Right cardiac atrium (tissue), 5 donors: ENCODE data around the gene NIPSNAP3A. TPM values are rescaled to one million over a fixed set of nuclear protein-coding genes. Genes with fewer than 3 reads are reported as not detected.
A peak's percentile ranks its signal among the peaks of the same experiment; 100 is the strongest.

ENCODE experiments used
- ATAC-seq, 2 donors: fragments of 200-7000 bp; cut with Tn5 transposase; one replicate each; pipeline versions ENCODE4 v1.8.0 to v1.9.1; 2020; ENCODE audit warnings: moderate library complexity in 2 of 2, mild to moderate bottlenecking in 1 of 2
- DNase-seq, 3 donors: peaks; one replicate each; pipeline ENCODE4 v3.0.0-alpha.2; 2020
- H3K27ac ChIP-seq: one replicate; pipeline ENCODE4 v1.5.1; 2013; ENCODE audit warnings: mild to moderate bottlenecking, low read length, control low read depth, moderate library complexity
- H3K27me3 ChIP-seq: one replicate; pipeline ENCODE4 v1.6.1; 2013; ENCODE audit not compliant: control insufficient read depth, insufficient read depth
- H3K4me1 ChIP-seq: one replicate; pipeline ENCODE4 v1.6.1; 2013; ENCODE audit warnings: low read length; ENCODE audit not compliant: control insufficient read depth, insufficient read depth
- H3K4me3 ChIP-seq: one replicate; pipeline ENCODE4 v1.5.1; 2013; ENCODE audit warnings: low read length, control low read depth
- H3K9me3 ChIP-seq: one replicate; pipeline ENCODE4 v1.6.1; 2013; ENCODE audit warnings: low read length; ENCODE audit not compliant: control insufficient read depth
- WGBS: extraction: QIAGEN DNeasy Blood & Tissue Kit; methylation state at CpG from one replicate; pipeline ENCODE4 v1.1.7; 2013; 5-methylcytosine and 5-hydroxymethylcytosine counted together
- intact Hi-C, 4 donors: fragments of 100-400 bp; cut with DNase I; formaldehyde crosslinking; loops; one replicate each; pipeline versions ENCODE4 v1.11.0 to v1.14.0; 2022 to 2023
- polyA plus RNA-seq: library from polyadenylated mRNA; stranded (reverse); fragments of 200-250 nt; gene quantifications from one replicate; pipeline ENCODE4 v1.2.3, GENCODE V29; 2013
- total RNA-seq, 4 donors: library from RNA; stranded (reverse); fragmentation: NEBNext Ultra II Directional; extraction: Animal tissue kit (Norgen Biotek cat#: 25700); gene quantifications; one replicate each; pipeline ENCODE4 v1.2.1, GENCODE V29; 2021
- donor health status: healthy with polysubstance abuse.
- donor health status: DM: no; HTN: yes; CAD: no.
- donor health status: DM: no; HTN: no; CAD: no.
- donor health status: DM: no; HTN: yes; CAD: no; lungs with severe emphysema.
- donor health status: DM: yes; HTN: yes; CAD: no.

The NIPSNAP3A gene
- total and polyA plus RNA-seq, 5 donors = 14.3 to 25.5 (median 20.2) TPM

GRCh38 chr9:104774831-104775573 is 27.5 kb downstream of the NIPSNAP3A start:
- Histone ChIP-seq H3K4me1 (peaks cover 6% of the 10 kb centered on the region), H3K27ac (peak overlapping the region; percentile 72), H3K9me3 (no peaks in the 10 kb centered on the region), H3K27me3 (no peaks in the 10 kb centered on the region), H3K4me3 (no peak overlapping the region)
- ATAC-seq (peak; percentile 74 to 90), DNase-seq (no peak)
- intact Hi-C loops = no loop called here
- WGBS = 79% methylated on average over 11 of the region's 11 CpGs

- Histone ChIP-seq H3K27me3 (no peaks in the 10 kb centered on the region), H3K27ac (peak overlapping the region; percentile 59), H3K9me3 (no peaks in the 10 kb centered on the region), H3K4me1 (peaks cover 6% of the 10 kb centered on the region), H3K4me3 (no peak overlapping the region)
- intact Hi-C loops = no loop called here
- peak in 1 of 2 donors; percentile 34 for ATAC-seq
- no peak for DNase-seq
These were observed 28.1 kb downstream of the NIPSNAP3A start for GRCh38 chr9:104775574-104775936.

GRCh38 chr9:104775976-104776375 is 28.5 kb downstream of the NIPSNAP3A start:
- peak overlapping the region; percentile 59 for H3K27ac ChIP-seq
- 97% methylated on average over 2 of the region's 2 CpGs for WGBS
- peaks cover 6% of the 10 kb centered on the region for H3K4me1 ChIP-seq

GRCh38 chr9:104776797-104777196 is 29.3 kb downstream of the NIPSNAP3A start:
- intact Hi-C loops = no loop called here
- Histone ChIP-seq H3K9me3 (no peaks in the 10 kb centered on the region), H3K4me3 (no peak overlapping the region), H3K4me1 (peaks cover 6% of the 10 kb centered on the region), H3K27me3 (no peaks in the 10 kb centered on the region), H3K27ac (no peak overlapping the region)
- WGBS = 39% methylated on average over 1 of the region's 1 CpG
- DNase-seq (no peak), ATAC-seq (no peak)

More at GRCh38 chr9:104775976-104776375, 28.5 kb downstream of the NIPSNAP3A start:
- intact Hi-C loops = no loop called here
- H3K27me3 ChIP-seq = no peaks in the 10 kb centered on the region
- H3K4me3 ChIP-seq = no peak overlapping the region
- ATAC-seq = peak in 1 of 2 donors; percentile 10
- no peak for DNase-seq
- no peaks in the 10 kb centered on the region for H3K9me3 ChIP-seq

GRCh38 chr9:104778802-104779201 is 31.3 kb downstream of the NIPSNAP3A start:
- no peaks in the 10 kb centered on the region for H3K27me3 ChIP-seq
- no peak for ATAC-seq
- DNase-seq = no peak
- no peaks in the 10 kb centered on the region for H3K9me3 ChIP-seq
- no peak overlapping the region for H3K4me3 ChIP-seq
- intact Hi-C loops = no loop called here
- H3K4me1 ChIP-seq = peaks cover 6% of the 10 kb centered on the region
- H3K27ac ChIP-seq = no peak overlapping the region
- 85% methylated on average over 4 of the region's 4 CpGs for WGBS

GRCh38 chr9:104779334-104779733 is 31.9 kb downstream of the NIPSNAP3A start:
- intact Hi-C loops = no loop called here
- no peak overlapping the region for H3K27ac ChIP-seq
- H3K4me1 ChIP-seq = peaks cover 6% of the 10 kb centered on the region
- no peaks in the 10 kb centered on the region for H3K27me3 ChIP-seq
- ATAC-seq = no peak
- DNase-seq = no peak
- WGBS = 95% methylated on average over 1 of the region's 1 CpG
- H3K4me3 ChIP-seq = no peak overlapping the region
- H3K9me3 ChIP-seq = no peaks in the 10 kb centered on the region

- Histone ChIP-seq H3K4me1 (peaks cover 6% of the 10 kb centered on the region), H3K4me3 (no peak overlapping the region), H3K27me3 (no peaks in the 10 kb centered on the region), H3K9me3 (no peaks in the 10 kb centered on the region), H3K27ac (no peak overlapping the region)
- WGBS = 78% methylated on average over 9 of the region's 9 CpGs
- intact Hi-C loops = no loop called here
- ATAC-seq = no peak
- DNase-seq = no peak
These were observed 32.6 kb downstream of the NIPSNAP3A start for GRCh38 chr9:104779946-104780535.

GRCh38 chr9:104780796-104781395 is 33.4 kb downstream of the NIPSNAP3A start:
- DNase-seq (no peak), ATAC-seq (no peak)
- 82% methylated on average over 1 of the region's 1 CpG for WGBS
- Histone ChIP-seq H3K27me3 (no peaks in the 10 kb centered on the region), H3K4me1 (peaks cover 4% of the 10 kb centered on the region), H3K9me3 (no peaks in the 10 kb centered on the region), H3K4me3 (no peak overlapping the region), H3K27ac (no peak overlapping the region)
- intact Hi-C loops = no loop called here

- ATAC-seq = no peak
- intact Hi-C loops = no loop called here
These were observed 36.1 kb downstream of the NIPSNAP3A start for GRCh38 chr9:104783588-104783987.

GRCh38 chr9:104784098-104784497 is 36.6 kb downstream of the NIPSNAP3A start:
- intact Hi-C loops = no loop called here
- Histone ChIP-seq H3K4me1 (no peaks in the 10 kb centered on the region), H3K27me3 (no peaks in the 10 kb centered on the region), H3K4me3 (no peak overlapping the region), H3K27ac (no peak overlapping the region), H3K9me3 (no peaks in the 10 kb centered on the region)
- ATAC-seq = no peak
- 53% methylated on average over 2 of the region's 2 CpGs for WGBS
- no peak for DNase-seq

More at GRCh38 chr9:104783588-104783987, 36.1 kb downstream of the NIPSNAP3A start:
- H3K4me1 ChIP-seq = no peaks in the 10 kb centered on the region
- no peaks in the 10 kb centered on the region for H3K27me3 ChIP-seq
- DNase-seq = no peak
- H3K9me3 ChIP-seq = no peaks in the 10 kb centered on the region
- 89% methylated on average over 4 of the region's 4 CpGs for WGBS
- H3K4me3 ChIP-seq = no peak overlapping the region
- H3K27ac ChIP-seq = no peak overlapping the region

- 95% methylated on average over 1 of the region's 1 CpG for WGBS
These were observed 38.8 kb downstream of the NIPSNAP3A start for GRCh38 chr9:104786293-104786692.

More at GRCh38 chr9:104786293-104786692, 38.8 kb downstream of the NIPSNAP3A start:
- ATAC-seq = no peak
- no peaks in the 10 kb centered on the region for H3K27me3 ChIP-seq
- intact Hi-C loops = no loop called here
- H3K4me1 ChIP-seq = no peaks in the 10 kb centered on the region
- no peaks in the 10 kb centered on the region for H3K9me3 ChIP-seq
- DNase-seq = no peak
- no peak overlapping the region for H3K27ac ChIP-seq
- H3K4me3 ChIP-seq = no peak overlapping the region
